GM18873 (cell line): ENCODE measurements around the gene TRIM71.
"Not testable (repeated sequence)": the region's sequence is repeated elsewhere in the genome, so short reads cannot be mapped to it uniquely, and the experiment has no call there.

Experiments
- ATAC-seq: cut with Tn5 transposase; IDR thresholded peaks from one replicate; pipeline ENCODE4 v1.9.1; 2021; ENCODE audit warnings: mild to moderate bottlenecking, moderate library complexity, moderate number of reproducible peaks; ENCODE audit not compliant: unreplicated experiment, low FRiP score

Gene TRIM71

GRCh38 chr3:32885283-32885901 lies 67.6 kb downstream of the TRIM71 start:
- ATAC-seq: no peak

GRCh38 chr3:32886296-32886695 lies 68.5 kb downstream of the TRIM71 start:
- ATAC-seq: no peak

- ATAC-seq: no peak
Observed at GRCh38 chr3:32886911-32887310, 69.1 kb downstream of the TRIM71 start.

GRCh38 chr3:32888739-32889138 lies 70.9 kb downstream of the TRIM71 start:
- peak; percentile 92 for ATAC-seq

- no peak for ATAC-seq
Observed at GRCh38 chr3:32890420-32891276, 72.9 kb downstream of the TRIM71 start.

GRCh38 chr3:32891365-32891764 lies 73.6 kb downstream of the TRIM71 start:
- no peak for ATAC-seq

- no peak for ATAC-seq
Observed at GRCh38 chr3:32892625-32893598, 75.1 kb downstream of the TRIM71 start.

GRCh38 chr3:32894977-32895376 lies 77.2 kb downstream of the TRIM71 start:
- ATAC-seq: no peak

- no peak for ATAC-seq
Observed at GRCh38 chr3:32895701-32896100, 77.9 kb downstream of the TRIM71 start.

- ATAC-seq: no peak
Observed at GRCh38 chr3:32896143-32896542, 78.3 kb downstream of the TRIM71 start.

GRCh38 chr3:32897001-32897601 lies 79.3 kb downstream of the TRIM71 start:
- ATAC-seq: no peak

- ATAC-seq: no peak
Observed at GRCh38 chr3:32897981-32898623, 80.3 kb downstream of the TRIM71 start.

- no peak for ATAC-seq
Observed at GRCh38 chr3:32899265-32899664, 81.5 kb downstream of the TRIM71 start.

- no peak for ATAC-seq
Observed at GRCh38 chr3:32901005-32901932, 83.5 kb downstream of the TRIM71 start.

- not testable (repeated sequence) for ATAC-seq
Observed at GRCh38 chr3:32902887-32903371, 85.1 kb downstream of the TRIM71 start.

GRCh38 chr3:32903953-32904352 lies 86.2 kb downstream of the TRIM71 start:
- ATAC-seq: no peak

- ATAC-seq: no peak
Observed at GRCh38 chr3:32909999-32910398, 92.2 kb downstream of the TRIM71 start.

- ATAC-seq: no peak
Observed at GRCh38 chr3:32910954-32911353, 93.2 kb downstream of the TRIM71 start.

GRCh38 chr3:32912046-32912445 lies 94.2 kb downstream of the TRIM71 start:
- no peak for ATAC-seq
